ENCODE data around the gene GPR18.

DNA sequence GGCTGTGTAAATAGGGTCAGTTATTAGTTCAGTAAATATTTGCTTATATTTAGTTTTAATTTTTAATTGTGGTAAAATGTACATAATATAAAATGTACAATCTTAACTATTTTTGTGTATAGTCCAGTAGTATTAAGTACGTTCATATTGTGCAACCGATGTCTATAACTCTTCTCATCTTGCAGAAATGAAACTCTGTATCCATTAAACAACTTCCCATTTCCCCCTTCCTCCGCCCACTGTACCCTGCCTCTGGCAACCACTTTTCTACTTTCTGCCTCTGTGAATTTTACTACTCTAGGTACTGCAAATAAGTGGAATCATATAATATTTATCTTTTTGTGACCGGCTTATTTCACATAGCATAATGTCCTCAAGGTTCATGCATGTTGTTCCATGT is 33.1 kb downstream of the GPR18 start:
- no peak for TF ChIP-seq POLR2AphosphoS5 (IDR thresholded peaks at IDR 0.05)
- TF ChIP-seq, protein P1, sequence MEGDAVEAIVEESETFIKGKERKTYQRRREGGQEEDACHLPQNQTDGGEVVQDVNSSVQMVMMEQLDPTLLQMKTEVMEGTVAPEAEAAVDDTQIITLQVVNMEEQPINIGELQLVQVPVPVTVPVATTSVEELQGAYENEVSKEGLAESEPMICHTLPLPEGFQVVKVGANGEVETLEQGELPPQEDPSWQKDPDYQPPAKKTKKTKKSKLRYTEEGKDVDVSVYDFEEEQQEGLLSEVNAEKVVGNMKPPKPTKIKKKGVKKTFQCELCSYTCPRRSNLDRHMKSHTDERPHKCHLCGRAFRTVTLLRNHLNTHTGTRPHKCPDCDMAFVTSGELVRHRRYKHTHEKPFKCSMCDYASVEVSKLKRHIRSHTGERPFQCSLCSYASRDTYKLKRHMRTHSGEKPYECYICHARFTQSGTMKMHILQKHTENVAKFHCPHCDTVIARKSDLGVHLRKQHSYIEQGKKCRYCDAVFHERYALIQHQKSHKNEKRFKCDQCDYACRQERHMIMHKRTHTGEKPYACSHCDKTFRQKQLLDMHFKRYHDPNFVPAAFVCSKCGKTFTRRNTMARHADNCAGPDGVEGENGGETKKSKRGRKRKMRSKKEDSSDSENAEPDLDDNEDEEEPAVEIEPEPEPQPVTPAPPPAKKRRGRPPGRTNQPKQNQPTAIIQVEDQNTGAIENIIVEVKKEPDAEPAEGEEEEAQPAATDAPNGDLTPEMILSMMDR (IDR thresholded peaks at IDR 0.05) = no peak

Data from stomach (tissue), 4 donors.